ENCODE results near the gene LIN28B. TPM values are rescaled to one million over a fixed set of nuclear protein-coding genes. Genes with fewer than 3 reads are reported as not detected.

The LIN28B gene
- total RNA-seq, 2 experiments from 2014 or later = not detected

- Mint-ChIP-seq H3K27ac (no peak overlapping the region), H3K4me3 (no peak overlapping the region), H3K36me3 (ENCODE audit: low read depth) (no peaks in the 10 kb centered on the region), H3K4me1 (ENCODE audit: low read depth) (no peaks in the 10 kb centered on the region), H3K27me3 (ENCODE audit: low read depth) (peaks cover 4% of the 10 kb centered on the region), H3K9me3 (no peaks in the 10 kb centered on the region)
- CTCF ChIA-PET = no interaction called here
- no peak for DNase-seq
- intact Hi-C loops (cut with micrococcal nuclease) = no loop called here
Measured at GRCh38 chr6:105029581-105029980, 72.7 kb downstream of the LIN28B start.

- intact Hi-C loops (cut with micrococcal nuclease) = no loop called here
- CTCF ChIA-PET = no interaction called here
- no peaks in the 10 kb centered on the region for H3K4me1 Mint-ChIP-seq (ENCODE audit: low read depth)
Measured at GRCh38 chr6:105034470-105034869, 77.6 kb downstream of the LIN28B start.

GRCh38 chr6:105035299-105035698 is 78.4 kb downstream of the LIN28B start:
- no peak for DNase-seq
- H3K4me3 Mint-ChIP-seq = no peak overlapping the region
- H3K9me3 Mint-ChIP-seq = no peaks in the 10 kb centered on the region
- CTCF ChIA-PET = no interaction called here
- no peaks in the 10 kb centered on the region for H3K36me3 Mint-ChIP-seq (ENCODE audit: low read depth)
- peaks cover 8% of the 10 kb centered on the region for H3K27me3 Mint-ChIP-seq (ENCODE audit: low read depth)
- H3K4me1 Mint-ChIP-seq (ENCODE audit: low read depth) = no peaks in the 10 kb centered on the region
- intact Hi-C loops (cut with micrococcal nuclease) = no loop called here
- H3K27ac Mint-ChIP-seq = no peak overlapping the region

More at GRCh38 chr6:105034470-105034869, 77.6 kb downstream of the LIN28B start:
- Mint-ChIP-seq H3K27ac (no peak overlapping the region), H3K27me3 (ENCODE audit: low read depth) (peaks cover 8% of the 10 kb centered on the region), H3K36me3 (ENCODE audit: low read depth) (no peaks in the 10 kb centered on the region), H3K4me3 (no peak overlapping the region), H3K9me3 (no peaks in the 10 kb centered on the region)
- no peak for DNase-seq

- Mint-ChIP-seq H3K9me3 (no peaks in the 10 kb centered on the region), H3K27ac (no peak overlapping the region), H3K36me3 (ENCODE audit: low read depth) (no peaks in the 10 kb centered on the region), H3K27me3 (ENCODE audit: low read depth) (peaks cover 8% of the 10 kb centered on the region), H3K4me3 (no peak overlapping the region), H3K4me1 (ENCODE audit: low read depth) (no peaks in the 10 kb centered on the region)
- intact Hi-C loops (cut with micrococcal nuclease) = no loop called here
- DNase-seq = no peak
- CTCF ChIA-PET = no interaction called here
Measured at GRCh38 chr6:105036351-105036750, 79.4 kb downstream of the LIN28B start.

- Mint-ChIP-seq H3K4me1 (ENCODE audit: low read depth) (no peaks in the 10 kb centered on the region), H3K9me3 (no peaks in the 10 kb centered on the region), H3K27me3 (ENCODE audit: low read depth) (peaks cover 7% of the 10 kb centered on the region), H3K4me3 (no peak overlapping the region), H3K36me3 (ENCODE audit: low read depth) (no peaks in the 10 kb centered on the region), H3K27ac (no peak overlapping the region)
- DNase-seq = no peak
- intact Hi-C loops (cut with micrococcal nuclease) = no loop called here
- CTCF ChIA-PET = no interaction called here
Measured at GRCh38 chr6:105038259-105038658, 81.4 kb downstream of the LIN28B start.

GRCh38 chr6:105041880-105042279 is 85.0 kb downstream of the LIN28B start:
- Mint-ChIP-seq H3K4me1 (ENCODE audit: low read depth) (no peaks in the 10 kb centered on the region), H3K4me3 (no peak overlapping the region), H3K27me3 (ENCODE audit: low read depth) (peaks cover 3% of the 10 kb centered on the region), H3K36me3 (ENCODE audit: low read depth) (no peaks in the 10 kb centered on the region), H3K9me3 (no peaks in the 10 kb centered on the region), H3K27ac (no peak overlapping the region)
- DNase-seq = no peak
- intact Hi-C loops (cut with micrococcal nuclease) = no loop called here
- CTCF ChIA-PET = no interaction called here

GRCh38 chr6:105042648-105043047 is 85.7 kb downstream of the LIN28B start:
- Mint-ChIP-seq H3K27ac (no peak overlapping the region), H3K4me1 (ENCODE audit: low read depth) (no peaks in the 10 kb centered on the region), H3K9me3 (no peaks in the 10 kb centered on the region), H3K27me3 (ENCODE audit: low read depth) (peaks cover 3% of the 10 kb centered on the region), H3K36me3 (ENCODE audit: low read depth) (no peaks in the 10 kb centered on the region), H3K4me3 (no peak overlapping the region)
- CTCF ChIA-PET = no interaction called here
- intact Hi-C loops (cut with micrococcal nuclease) = no loop called here
- no peak for DNase-seq

GRCh38 chr6:105043979-105044378 is 87.1 kb downstream of the LIN28B start:
- CTCF ChIA-PET = no interaction called here
- H3K4me1 Mint-ChIP-seq (ENCODE audit: low read depth) = no peaks in the 10 kb centered on the region
- no peak for DNase-seq
- no peak overlapping the region for H3K27ac Mint-ChIP-seq
- intact Hi-C loops (cut with micrococcal nuclease) = no loop called here
- H3K4me3 Mint-ChIP-seq = no peak overlapping the region
- no peaks in the 10 kb centered on the region for H3K9me3 Mint-ChIP-seq
- peaks cover 3% of the 10 kb centered on the region for H3K27me3 Mint-ChIP-seq (ENCODE audit: low read depth)
- H3K36me3 Mint-ChIP-seq (ENCODE audit: low read depth) = no peaks in the 10 kb centered on the region

GRCh38 chr6:105045526-105045925 is 88.6 kb downstream of the LIN28B start:
- Mint-ChIP-seq H3K9me3 (no peaks in the 10 kb centered on the region), H3K27me3 (ENCODE audit: low read depth) (peaks cover 3% of the 10 kb centered on the region), H3K27ac (no peak overlapping the region), H3K36me3 (ENCODE audit: low read depth) (no peaks in the 10 kb centered on the region), H3K4me3 (no peak overlapping the region), H3K4me1 (ENCODE audit: low read depth) (no peaks in the 10 kb centered on the region)
- CTCF ChIA-PET = no interaction called here
- no peak for DNase-seq
- intact Hi-C loops (cut with micrococcal nuclease) = no loop called here

GRCh38 chr6:105051941-105052471 is 95.1 kb downstream of the LIN28B start:
- H3K4me3 Mint-ChIP-seq = no peak overlapping the region
- peaks cover 8% of the 10 kb centered on the region for H3K27me3 Mint-ChIP-seq (ENCODE audit: low read depth)
- H3K27ac Mint-ChIP-seq = no peak overlapping the region
- CTCF ChIA-PET = no interaction called here
- H3K36me3 Mint-ChIP-seq (ENCODE audit: low read depth) = no peaks in the 10 kb centered on the region
- intact Hi-C loops (cut with micrococcal nuclease) = no loop called here
- no peaks in the 10 kb centered on the region for H3K9me3 Mint-ChIP-seq
- DNase-seq = no peak
- no peaks in the 10 kb centered on the region for H3K4me1 Mint-ChIP-seq (ENCODE audit: low read depth)

GRCh38 chr6:105056646-105057045 is 99.7 kb downstream of the LIN28B start:
- Mint-ChIP-seq H3K9me3 (no peaks in the 10 kb centered on the region), H3K4me1 (ENCODE audit: low read depth) (no peaks in the 10 kb centered on the region), H3K27ac (no peak overlapping the region), H3K36me3 (ENCODE audit: low read depth) (no peaks in the 10 kb centered on the region), H3K4me3 (no peak overlapping the region), H3K27me3 (ENCODE audit: low read depth) (peaks cover 17% of the 10 kb centered on the region)
- CTCF ChIA-PET = no interaction called here
- DNase-seq = no peak
- intact Hi-C loops (cut with micrococcal nuclease) = no loop called here

- CTCF ChIA-PET = no interaction called here
- intact Hi-C loops (cut with micrococcal nuclease) = no loop called here
- H3K27ac Mint-ChIP-seq = no peak overlapping the region
- H3K36me3 Mint-ChIP-seq (ENCODE audit: low read depth) = no peaks in the 10 kb centered on the region
- peaks cover 15% of the 10 kb centered on the region for H3K27me3 Mint-ChIP-seq (ENCODE audit: low read depth)
- no peaks in the 10 kb centered on the region for H3K4me1 Mint-ChIP-seq (ENCODE audit: low read depth)
- H3K9me3 Mint-ChIP-seq = no peaks in the 10 kb centered on the region
- H3K4me3 Mint-ChIP-seq = no peak overlapping the region
- DNase-seq = no peak
Measured at GRCh38 chr6:105057160-105057559, 100.3 kb downstream of the LIN28B start.

- Mint-ChIP-seq H3K27ac (no peak overlapping the region), H3K4me1 (ENCODE audit: low read depth) (no peaks in the 10 kb centered on the region), H3K27me3 (ENCODE audit: low read depth) (peaks cover 15% of the 10 kb centered on the region), H3K36me3 (ENCODE audit: low read depth) (no peaks in the 10 kb centered on the region), H3K9me3 (no peaks in the 10 kb centered on the region), H3K4me3 (no peak overlapping the region)
- no peak for DNase-seq
- CTCF ChIA-PET = no interaction called here
- intact Hi-C loops (cut with micrococcal nuclease) = no loop called here
Measured at GRCh38 chr6:105058316-105058715, 101.4 kb downstream of the LIN28B start.

GRCh38 chr6:105058846-105059245 is 101.9 kb downstream of the LIN28B start:
- H3K4me1 Mint-ChIP-seq (ENCODE audit: low read depth) = no peaks in the 10 kb centered on the region
- DNase-seq = no peak
- CTCF ChIA-PET = no interaction called here
- no peaks in the 10 kb centered on the region for H3K9me3 Mint-ChIP-seq
- no peak overlapping the region for H3K4me3 Mint-ChIP-seq
- intact Hi-C loops (cut with micrococcal nuclease) = no loop called here
- H3K27me3 Mint-ChIP-seq (ENCODE audit: low read depth) = peaks cover 15% of the 10 kb centered on the region
- no peaks in the 10 kb centered on the region for H3K36me3 Mint-ChIP-seq (ENCODE audit: low read depth)
- no peak overlapping the region for H3K27ac Mint-ChIP-seq
